GM12873 (cell line): Measurements from ENCODE around the gene RPS8.

Experiments
- CTCF ChIP-seq: IDR thresholded peaks from 2 replicates; pipeline ENCODE4 v1.5.1; 2012; ENCODE audit warnings: low read depth, mild to moderate bottlenecking, moderate library complexity, low read length, control low read depth; ENCODE audit not compliant: insufficient read depth; ENCODE audit errors: missing control alignments

The RPS8 gene

DNA sequence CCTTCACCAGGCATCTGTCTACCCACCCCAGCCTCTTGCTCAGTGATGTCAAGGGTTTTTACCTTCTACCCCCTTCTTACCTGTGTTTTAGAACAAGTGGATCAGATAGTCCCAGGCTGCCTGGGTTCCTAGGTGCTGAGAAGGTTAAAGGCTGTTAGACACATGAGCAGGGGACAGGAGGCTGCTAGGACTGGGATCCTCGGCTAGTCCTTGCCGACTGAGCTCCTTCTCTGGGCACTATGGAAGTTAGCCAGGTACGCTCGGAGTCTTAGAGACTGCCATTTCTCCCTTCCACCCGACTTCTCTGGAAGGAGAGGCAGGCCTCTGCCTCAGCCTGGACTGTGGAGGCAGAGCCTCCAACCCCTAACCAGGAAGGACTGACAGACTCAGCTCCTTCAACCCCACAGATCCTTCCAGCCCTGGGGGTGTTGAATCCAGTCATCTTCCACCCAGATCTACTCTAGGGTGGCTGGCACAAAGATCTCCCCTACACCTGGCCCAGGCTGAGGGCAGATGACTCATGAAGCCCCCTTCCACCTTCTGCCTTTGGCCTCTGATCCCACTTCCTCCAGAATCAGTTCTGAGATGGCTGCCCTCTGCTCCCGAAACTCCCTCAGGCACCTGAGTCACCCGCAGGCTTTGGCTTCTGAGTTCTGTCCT is 31.5 kb downstream of the RPS8 start, which contains the start of gene DYNLT4:
TSS of gene DYNLT4 (minus strand) at position 648 of the 660 bp plus-strand sequence. CDS start 683 bp downstream, outside the sequence.
- no peak for TF ChIP-seq CTCF

DNA sequence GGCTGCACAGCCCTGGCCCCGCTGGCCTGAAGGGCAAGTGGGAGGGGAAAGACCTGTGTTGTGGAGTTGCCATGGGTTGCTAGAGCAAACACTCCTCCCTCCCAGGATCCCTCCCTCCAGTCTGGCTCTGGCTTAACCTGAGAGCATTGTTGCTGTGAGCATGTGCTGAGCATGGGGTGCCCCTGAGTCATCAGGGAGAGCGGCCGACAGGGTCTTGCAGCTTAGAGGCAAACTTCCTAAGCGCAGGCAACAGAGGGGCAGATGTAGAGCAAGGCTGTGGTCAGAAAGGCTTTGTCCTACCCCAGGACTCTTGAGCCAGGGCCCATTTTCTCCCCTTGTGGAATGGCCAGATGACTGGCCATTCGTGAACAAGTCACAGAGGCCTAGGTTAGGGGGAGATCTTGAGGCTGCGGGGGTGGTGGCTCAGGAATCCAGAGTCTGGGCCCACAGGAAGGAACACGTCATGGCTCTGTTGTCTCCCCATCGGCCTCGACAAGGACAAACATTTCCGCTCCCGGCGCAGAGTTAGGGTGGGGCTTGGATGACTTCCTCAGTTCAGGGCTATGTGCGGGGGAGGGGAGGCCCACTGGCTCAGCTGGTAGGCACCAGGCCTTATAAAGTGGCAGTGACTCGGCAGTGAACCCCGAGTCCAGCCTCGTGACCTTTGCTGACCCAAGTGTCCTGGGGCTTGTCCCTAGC is 32.2 kb downstream of the RPS8 start:
- TF ChIP-seq CTCF = no peak

- no peak for TF ChIP-seq CTCF
These were observed 33.0 kb downstream of the RPS8 start, which contains the start of gene BTBD19 for GRCh38 chr1:44808063-44808937. BTBD19 (plus strand) TSS chr1:44808523; CDS start chr1:44808821, 298 bp downstream.

DNA sequence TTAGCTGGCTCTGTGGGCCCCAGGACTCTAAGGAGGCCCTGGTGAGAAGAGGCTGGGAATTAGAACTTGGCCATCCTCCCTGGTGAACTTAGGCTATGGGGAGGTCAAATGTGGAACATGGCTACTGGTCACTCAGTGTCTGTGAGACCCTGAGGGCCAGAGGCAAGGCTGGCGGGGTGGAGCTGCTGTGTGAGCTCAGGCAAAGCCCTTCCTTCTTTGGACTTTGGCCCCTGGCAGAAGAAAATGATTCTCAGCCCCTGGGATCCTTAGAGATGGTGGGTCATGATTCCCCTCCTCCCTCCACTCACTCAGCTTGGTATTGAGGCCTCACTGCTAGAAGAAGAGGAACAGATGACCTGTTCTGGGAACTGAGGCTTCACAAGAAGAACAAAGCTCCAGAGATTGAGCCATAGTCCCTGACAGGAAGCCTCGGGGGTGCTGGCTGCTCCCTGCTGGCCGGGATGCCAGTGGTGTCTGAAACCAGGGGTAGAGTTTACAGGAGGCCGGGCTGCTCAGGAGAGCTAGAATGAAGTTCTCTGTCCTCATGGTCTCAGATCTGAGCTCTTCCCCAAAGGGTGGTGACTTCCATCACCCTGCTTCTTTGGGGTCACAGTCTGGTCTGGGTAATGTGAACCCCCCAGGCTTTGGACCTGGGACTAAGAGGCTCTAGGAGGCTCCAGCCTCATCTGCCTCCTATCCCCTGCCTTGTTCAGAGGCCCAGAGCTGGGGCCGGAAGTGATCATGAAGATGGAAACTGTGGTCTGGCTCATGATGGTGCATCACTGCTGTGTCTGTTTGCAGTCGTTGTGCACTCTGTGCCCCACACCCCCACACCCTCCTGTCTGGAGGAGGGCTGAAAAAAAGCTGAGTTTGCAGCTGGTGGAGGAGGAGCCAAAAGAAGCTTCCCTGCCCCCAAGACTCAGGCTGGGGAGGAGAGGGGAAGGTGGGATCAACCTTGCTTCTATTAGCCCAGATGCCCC is 33.9 kb downstream of the RPS8 start:
- TF ChIP-seq CTCF = no peak

DNA sequence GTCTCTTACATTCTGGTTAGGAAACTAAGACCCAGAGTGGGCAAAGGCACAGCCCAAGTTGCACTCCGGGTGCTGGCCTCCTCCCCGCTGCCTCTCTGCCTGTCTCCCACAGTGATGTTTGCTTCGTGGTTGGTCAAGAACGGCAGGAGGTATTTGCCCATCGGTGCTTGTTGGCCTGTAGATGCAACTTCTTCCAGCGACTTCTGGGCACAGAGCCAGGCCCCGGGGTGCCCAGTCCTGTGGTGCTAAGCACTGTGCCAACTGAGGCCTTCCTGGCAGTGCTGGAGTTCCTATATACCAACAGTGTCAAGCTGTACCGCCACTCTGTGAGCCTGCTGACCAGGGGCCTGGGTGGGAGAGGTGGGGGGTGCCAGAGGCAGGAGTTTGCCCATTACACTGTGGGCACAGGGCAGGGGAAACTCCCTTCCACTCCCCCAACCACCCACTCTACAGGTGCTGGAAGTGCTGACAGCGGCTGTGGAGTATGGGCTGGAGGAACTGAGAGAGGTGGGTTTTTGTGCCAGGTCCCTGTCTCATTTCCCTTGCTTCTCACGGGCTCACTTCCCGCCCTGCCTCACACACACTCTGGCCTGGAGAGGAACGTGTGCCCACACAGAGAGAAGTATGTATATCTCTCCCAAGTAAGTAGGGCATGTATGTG is 34.9 kb downstream of the RPS8 start:
- TF ChIP-seq CTCF = no peak

DNA sequence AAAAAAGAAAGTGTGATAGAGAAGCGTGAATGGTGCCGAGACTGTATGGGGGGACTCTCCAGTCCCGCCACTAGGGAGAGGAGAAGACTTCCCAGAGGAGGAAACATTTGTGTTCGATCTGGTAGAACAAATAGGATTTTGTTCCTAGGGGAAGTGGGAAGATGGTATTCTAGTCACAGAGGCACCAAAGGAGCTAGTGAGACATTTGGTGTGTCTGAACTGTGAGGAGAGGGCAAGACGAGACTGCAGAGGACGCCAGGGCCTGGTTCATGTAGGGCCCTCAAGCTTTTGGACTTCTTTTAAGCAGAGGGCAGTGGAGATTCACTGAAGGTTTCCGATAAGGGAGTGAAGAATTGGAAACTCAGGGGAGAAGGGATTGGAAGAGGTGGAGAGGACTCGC is 35.9 kb downstream of the RPS8 start:
- TF ChIP-seq CTCF = peak; percentile 6
